Measurements from ENCODE around the gene ANO4. TPM values are rescaled to one million over a fixed set of nuclear protein-coding genes. Genes with fewer than 3 reads are reported as not detected.

Gene ANO4
- total and polyA plus RNA-seq, 7 donors: 0.03 to 0.11 (median 0.03) TPM; not detected in 4

DNA sequence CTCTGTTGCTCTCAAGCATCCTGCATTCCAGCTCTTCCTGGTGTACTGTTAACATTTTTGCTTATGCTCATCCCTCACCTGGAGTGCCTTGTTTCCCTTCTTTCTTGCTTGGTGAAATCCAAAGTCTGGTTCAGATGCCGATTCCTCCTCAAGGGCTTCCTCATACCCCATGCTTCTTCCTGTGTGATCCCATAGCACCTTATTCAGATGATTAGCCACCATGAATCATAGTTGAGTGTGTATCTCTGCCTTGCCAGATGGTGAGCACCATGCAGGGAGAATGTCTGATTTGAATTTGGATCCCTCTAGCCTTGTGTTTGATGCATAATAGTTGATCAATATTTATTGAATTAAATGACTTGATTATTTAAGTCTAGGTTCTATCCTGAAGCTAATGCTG, 39.4 kb upstream of the ANO4 start:
- no peaks in the 10 kb centered on the region for H3K36me3 ChIP-seq (ENCODE audit: insufficient read depth in 1 of 2, low read depth in 1 of 2)
- no peak for TF ChIP-seq CTCF (IDR thresholded peaks at IDR 0.05)
- H3K27ac ChIP-seq: no peak overlapping the region
- no peaks in the 10 kb centered on the region for H3K4me1 ChIP-seq
- intact Hi-C loops (cut with DNase I): no loop called here
- peaks cover 0 to 2% (median 2%) of the 10 kb centered on the region in 3 donors for H3K27me3 ChIP-seq (ENCODE audit: insufficient read depth in 3 of 3, low read length in 2 of 3)
- DNase-seq: no peak
- H3K4me3 ChIP-seq: no peak overlapping the region
- no peaks in the 10 kb centered on the region for H3K9me3 ChIP-seq
- WGBS, 3 donors: 89 to 95% (median 95%) methylated on average over 1 of the region's 1 CpG
- ATAC-seq: no peak

DNA sequence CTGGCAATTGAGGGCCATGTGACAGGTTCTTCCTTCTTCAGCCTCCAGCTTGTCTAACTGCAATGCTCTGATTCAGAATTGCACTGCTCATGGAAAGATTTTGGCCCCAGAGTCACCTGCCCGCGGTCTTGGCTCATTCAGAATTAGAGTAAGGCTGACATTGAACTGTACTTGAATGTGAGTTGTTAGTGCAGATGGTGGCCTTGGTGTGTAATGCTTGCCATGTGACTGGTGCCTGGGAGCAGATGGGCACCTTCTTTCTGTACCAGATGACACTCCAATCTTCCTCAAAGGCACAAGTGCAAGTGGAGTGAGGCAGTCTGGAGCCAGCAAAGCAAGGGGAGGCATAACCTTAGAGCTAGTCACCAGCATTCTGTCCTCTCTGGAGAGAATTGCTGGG, 36.5 kb upstream of the ANO4 start:
- ATAC-seq (no peak), DNase-seq (no peak)
- Histone ChIP-seq H3K9me3 (no peaks in the 10 kb centered on the region), H3K27me3 (ENCODE audit: insufficient read depth in 3 of 3, low read length in 2 of 3) (peaks cover 0 to 2% (median 2%) of the 10 kb centered on the region in 3 donors), H3K36me3 (ENCODE audit: insufficient read depth in 1 of 2, low read depth in 1 of 2) (no peaks in the 10 kb centered on the region), H3K4me1 (no peaks in the 10 kb centered on the region), H3K4me3 (no peak overlapping the region), H3K27ac (no peak overlapping the region)
- WGBS, 3 donors: 90 to 94% (median 92%) methylated on average over 2 of the region's 2 CpGs
- intact Hi-C loops (cut with DNase I): no loop called here
- no peak for TF ChIP-seq CTCF (IDR thresholded peaks at IDR 0.05)

DNA sequence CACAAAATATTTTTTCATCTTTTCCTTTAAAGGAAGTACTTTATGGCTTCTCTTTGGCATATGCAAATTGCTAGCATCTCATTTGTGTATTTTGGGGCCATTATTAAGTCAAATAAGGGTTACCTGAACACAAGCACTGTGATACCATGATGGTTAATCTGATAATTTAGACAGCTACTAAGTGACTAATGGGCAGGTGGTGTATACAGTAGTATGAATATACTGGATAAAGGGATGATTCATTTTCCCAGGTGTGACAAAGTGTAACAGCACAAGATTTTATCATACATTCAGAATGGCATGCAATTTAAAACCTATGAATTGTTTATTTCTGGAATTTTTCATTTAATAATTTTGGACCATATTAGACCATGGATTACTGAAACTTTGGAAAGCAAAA, 27.2 kb upstream of the ANO4 start:
- H3K4me1 ChIP-seq: no peaks in the 10 kb centered on the region

GRCh38 chr12:100767950-100768349, 26.6 kb upstream of the ANO4 start:
- Histone ChIP-seq H3K9me3 (no peaks in the 10 kb centered on the region), H3K27ac (no peak overlapping the region), H3K4me3 (no peak overlapping the region), H3K4me1 (no peaks in the 10 kb centered on the region), H3K27me3 (ENCODE audit: insufficient read depth in 3 of 3, low read length in 2 of 3) (no peaks in the 10 kb centered on the region), H3K36me3 (ENCODE audit: insufficient read depth in 1 of 2, low read depth in 1 of 2) (no peaks in the 10 kb centered on the region)
- no peak for TF ChIP-seq CTCF (IDR thresholded peaks at IDR 0.05)
- WGBS, 3 donors: 69 to 83% (median 82%) methylated on average over 2 of the region's 2 CpGs
- DNase-seq: peak in 1 of 2 donors; percentile 39
- no peak for ATAC-seq
- intact Hi-C loops (cut with DNase I): no loop called here

More for the DNA sequence above, 27.2 kb upstream of the ANO4 start:
- H3K27me3 ChIP-seq (ENCODE audit: insufficient read depth in 3 of 3, low read length in 2 of 3): no peaks in the 10 kb centered on the region
- ATAC-seq: no peak
- DNase-seq: no peak
- H3K9me3 ChIP-seq: no peaks in the 10 kb centered on the region
- H3K27ac ChIP-seq: no peak overlapping the region
- intact Hi-C loops (cut with DNase I): no loop called here
- H3K36me3 ChIP-seq (ENCODE audit: insufficient read depth in 1 of 2, low read depth in 1 of 2): no peaks in the 10 kb centered on the region
- no peak for TF ChIP-seq CTCF (IDR thresholded peaks at IDR 0.05)
- no peak overlapping the region for H3K4me3 ChIP-seq

DNA sequence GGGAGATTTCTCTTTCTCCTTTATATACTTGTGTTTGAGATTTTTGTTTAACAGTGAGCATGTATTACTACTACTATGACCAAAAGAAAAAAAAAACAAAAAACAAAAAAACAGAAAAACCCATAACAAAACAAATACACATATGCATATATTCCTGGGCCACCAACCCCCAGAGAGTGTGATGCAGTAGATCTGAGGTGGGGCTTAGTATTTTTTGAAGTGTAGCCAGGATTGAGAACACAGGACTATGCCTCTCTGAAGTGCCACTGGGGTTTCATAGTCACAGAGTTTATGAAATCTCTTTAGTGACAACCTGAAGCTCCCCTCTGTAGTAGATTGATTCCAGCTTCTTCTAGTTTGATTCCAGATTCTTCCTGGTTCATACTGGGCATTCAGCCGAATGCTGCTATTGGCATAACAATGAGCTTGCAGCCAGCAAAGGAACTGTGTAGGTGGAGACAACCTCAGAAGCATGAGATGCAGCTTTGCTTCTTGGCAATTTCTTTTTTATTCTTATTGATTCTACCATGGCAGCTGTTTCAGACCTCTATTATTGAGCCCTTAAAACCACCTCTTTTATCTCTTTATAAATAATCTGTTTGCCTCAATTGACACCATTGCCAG, 15.5 kb upstream of the ANO4 start:
- no peak for DNase-seq
- no peak overlapping the region for H3K4me3 ChIP-seq
- intact Hi-C loops (cut with DNase I): no loop called here
- no peak for ATAC-seq
- no peaks in the 10 kb centered on the region for H3K9me3 ChIP-seq
- no peak for TF ChIP-seq CTCF (IDR thresholded peaks at IDR 0.05)
- H3K27me3 ChIP-seq (ENCODE audit: insufficient read depth in 3 of 3, low read length in 2 of 3): no peaks in the 10 kb centered on the region
- 39 to 49% (median 41%) methylated on average over 1 of the region's 1 CpG for WGBS, 3 donors
- H3K27ac ChIP-seq: no peak overlapping the region
- no peaks in the 10 kb centered on the region for H3K4me1 ChIP-seq
- no peaks in the 10 kb centered on the region for H3K36me3 ChIP-seq (ENCODE audit: insufficient read depth in 1 of 2, low read depth in 1 of 2)
